ENCODE measurements around the gene FAM83F. TPM values are rescaled to one million over a fixed set of nuclear protein-coding genes. Genes with fewer than 3 reads are reported as not detected.

FAM83F gene
- total and polyA plus RNA-seq, 2 donors = 2.1 to 3.1 TPM

DNA sequence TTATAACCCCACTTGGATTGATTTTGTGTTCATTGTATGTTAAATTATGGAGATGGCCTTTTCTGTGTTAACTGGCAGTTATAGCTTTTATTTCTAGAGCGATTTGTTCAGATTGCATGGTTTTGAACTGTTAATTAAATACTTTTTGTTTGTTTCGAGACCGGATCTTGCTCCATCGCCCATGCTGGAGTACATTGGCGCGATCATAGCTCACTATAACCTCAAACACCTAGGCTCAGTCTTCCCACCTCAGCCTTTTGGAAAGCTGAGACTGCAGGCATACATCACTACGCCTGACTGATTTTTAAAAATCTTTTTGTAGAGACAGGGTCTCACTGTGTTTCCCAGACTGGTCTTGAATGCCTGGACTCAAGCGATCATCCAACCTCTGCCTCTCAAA, 77.0 kb downstream of the FAM83F start:
- 98% methylated on average over 8 of the region's 8 CpGs for WGBS
- no peaks in the 10 kb centered on the region for H3K4me1 ChIP-seq (ENCODE audit: insufficient read depth)
- no peak for DNase-seq (ENCODE audit: extremely low spot score)
- H3K36me3 ChIP-seq (ENCODE audit: insufficient read depth) = no peaks in the 10 kb centered on the region
- no peak overlapping the region for H3K4me3 ChIP-seq (ENCODE audit: low read depth, low read length)
- H3K27ac ChIP-seq (ENCODE audit: low read depth) = no peak overlapping the region

DNA sequence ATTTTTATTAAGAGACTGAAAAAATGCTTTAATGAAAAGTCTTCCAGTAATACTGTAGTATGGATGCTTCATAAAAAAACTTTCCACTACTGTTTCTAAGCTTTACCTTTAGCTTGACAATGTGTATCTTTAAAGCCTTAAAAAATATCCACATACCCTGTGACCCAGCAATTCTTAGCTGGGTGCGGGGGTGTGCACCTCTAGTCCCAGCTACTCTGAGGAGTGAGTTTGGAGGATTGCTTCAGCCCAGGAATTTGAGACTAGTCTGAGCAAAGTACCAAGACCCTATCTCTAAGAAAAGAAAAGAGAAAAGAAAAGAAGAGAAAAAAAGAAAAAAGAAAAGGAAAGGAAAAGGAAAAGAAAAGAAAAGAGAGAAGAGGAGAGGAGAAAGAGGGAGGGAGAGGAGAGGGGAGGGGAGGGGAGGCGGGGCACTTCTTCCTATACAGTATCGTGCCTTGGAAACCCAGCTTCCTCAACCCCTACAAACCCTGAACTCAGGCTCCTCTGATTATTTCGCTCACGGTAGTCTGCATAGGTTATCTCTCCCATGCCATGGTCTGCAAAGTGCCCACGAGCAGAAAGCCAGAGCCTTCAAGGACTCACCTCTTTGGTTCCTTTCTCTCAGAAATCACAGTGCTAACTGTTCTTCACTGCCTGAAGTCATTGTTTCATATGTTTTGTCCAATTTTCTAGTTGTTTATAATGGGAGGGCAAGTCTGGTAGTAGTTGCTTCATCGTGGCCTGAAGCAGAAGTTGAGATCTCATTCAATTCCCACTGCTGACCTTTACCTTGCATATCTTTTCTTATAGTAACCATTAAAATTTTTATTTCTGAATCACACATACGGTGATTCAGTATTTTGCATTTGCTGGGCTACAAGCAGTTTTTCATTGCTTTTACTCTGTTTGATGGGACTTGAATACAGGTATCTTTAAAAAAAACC, 82.2 kb downstream of the FAM83F start:
- Histone ChIP-seq H3K27ac (ENCODE audit: low read depth) (no peak overlapping the region), H3K36me3 (ENCODE audit: insufficient read depth) (no peaks in the 10 kb centered on the region), H3K4me1 (ENCODE audit: insufficient read depth) (no peaks in the 10 kb centered on the region), H3K4me3 (ENCODE audit: low read depth, low read length) (no peak overlapping the region)
- WGBS = 59% methylated on average over 8 of the region's 8 CpGs
- no peak for DNase-seq (ENCODE audit: extremely low spot score)

DNA sequence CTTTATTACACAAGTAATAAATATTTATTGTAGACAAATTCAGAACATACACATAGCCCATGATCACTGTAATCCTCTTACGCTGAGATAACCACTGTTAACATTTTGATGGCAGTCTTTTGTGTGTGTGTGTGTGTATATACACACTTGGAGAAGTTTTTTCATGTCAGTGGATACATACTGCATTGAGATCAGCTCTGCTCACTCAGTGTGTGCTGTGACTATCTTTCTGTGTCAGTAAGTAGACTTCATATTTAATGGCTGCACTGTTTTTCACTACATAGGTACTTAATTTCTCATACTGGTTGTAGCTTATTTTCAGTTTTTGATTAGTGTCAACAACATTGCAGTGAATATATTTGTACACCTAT, 82.9 kb downstream of the FAM83F start:
- Histone ChIP-seq H3K27ac (ENCODE audit: low read depth) (no peak overlapping the region), H3K4me3 (ENCODE audit: low read depth, low read length) (no peak overlapping the region), H3K4me1 (ENCODE audit: insufficient read depth) (no peaks in the 10 kb centered on the region), H3K36me3 (ENCODE audit: insufficient read depth) (no peaks in the 10 kb centered on the region)
- no peak for DNase-seq (ENCODE audit: extremely low spot score)
- WGBS = 49% methylated on average over 1 of the region's 1 CpG

DNA sequence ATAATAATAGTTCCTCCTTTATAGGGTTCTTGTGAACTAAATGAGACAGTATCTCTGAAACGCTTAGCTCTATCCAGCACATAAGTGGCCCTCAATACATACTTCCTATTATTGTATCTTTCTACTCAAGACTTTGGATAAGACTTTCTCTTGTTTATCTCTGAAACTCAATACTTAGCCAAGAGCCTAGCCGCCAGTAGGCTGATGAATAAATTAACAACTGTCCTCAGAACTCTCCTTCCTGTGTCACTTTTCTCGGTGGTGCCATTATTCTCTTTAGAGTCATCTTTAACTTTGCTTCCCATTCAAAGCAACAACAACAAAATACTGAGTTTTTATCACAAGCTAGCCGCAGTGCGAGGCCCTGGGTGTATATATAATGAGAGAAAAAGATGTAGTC, 86.9 kb downstream of the FAM83F start:
- 74% methylated on average over 5 of the region's 5 CpGs for WGBS
- DNase-seq (ENCODE audit: extremely low spot score) = no peak
- no peaks in the 10 kb centered on the region for H3K36me3 ChIP-seq (ENCODE audit: insufficient read depth)
- H3K4me3 ChIP-seq (ENCODE audit: low read depth, low read length) = no peak overlapping the region
- H3K27ac ChIP-seq (ENCODE audit: low read depth) = no peak overlapping the region
- H3K4me1 ChIP-seq (ENCODE audit: insufficient read depth) = peaks cover 2% of the 10 kb centered on the region

DNA sequence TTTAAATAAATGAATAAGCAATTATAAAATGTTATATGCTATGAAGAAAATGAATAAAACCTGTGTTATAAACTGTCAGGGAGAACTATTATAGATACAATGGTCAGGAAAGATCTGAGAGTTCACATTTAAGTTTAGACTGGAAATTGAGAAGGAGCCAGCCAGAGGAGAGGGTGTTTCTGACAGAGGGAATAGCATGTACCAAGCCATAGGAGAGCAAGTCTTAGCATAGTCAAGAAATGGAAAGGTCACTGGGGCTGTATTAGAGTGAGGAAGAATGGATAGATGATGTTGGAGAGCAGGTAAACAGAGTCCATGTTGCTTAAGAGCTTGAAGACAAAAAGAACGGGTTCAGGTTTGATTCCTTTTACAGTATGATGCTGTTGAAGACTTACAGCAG, 87.4 kb downstream of the FAM83F start:
- H3K4me3 ChIP-seq (ENCODE audit: low read depth, low read length) = no peak overlapping the region
- H3K36me3 ChIP-seq (ENCODE audit: insufficient read depth) = no peaks in the 10 kb centered on the region
- WGBS = 80% methylated on average over 1 of the region's 1 CpG
- no peak overlapping the region for H3K27ac ChIP-seq (ENCODE audit: low read depth)
- DNase-seq (ENCODE audit: extremely low spot score) = no peak
- peaks cover 2% of the 10 kb centered on the region for H3K4me1 ChIP-seq (ENCODE audit: insufficient read depth)

DNA sequence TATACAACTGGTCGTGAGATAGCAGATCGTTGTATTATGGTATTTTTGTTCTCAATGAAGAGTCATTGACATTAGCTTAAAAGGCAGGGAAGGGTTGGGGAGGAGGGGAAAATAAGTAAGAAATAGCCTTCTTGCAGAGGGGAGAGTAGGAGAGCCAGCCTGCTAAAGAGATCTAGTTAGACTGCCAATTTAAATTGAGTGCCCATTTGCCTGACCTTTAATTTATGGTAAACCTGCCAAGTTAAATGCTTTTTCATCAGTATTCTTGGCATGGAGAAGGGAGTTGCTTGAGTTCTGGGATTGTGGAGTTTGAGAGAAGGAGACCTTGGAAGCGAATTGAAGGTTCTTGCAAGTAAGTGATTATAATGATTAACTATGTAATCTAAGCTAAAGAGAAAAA, 89.0 kb downstream of the FAM83F start:
- WGBS = 74% methylated on average over 3 of the region's 3 CpGs
- peaks cover 2% of the 10 kb centered on the region for H3K4me1 ChIP-seq (ENCODE audit: insufficient read depth)
- no peak overlapping the region for H3K27ac ChIP-seq (ENCODE audit: low read depth)
- H3K4me3 ChIP-seq (ENCODE audit: low read depth, low read length) = no peak overlapping the region
- no peak for DNase-seq (ENCODE audit: extremely low spot score)
- H3K36me3 ChIP-seq (ENCODE audit: insufficient read depth) = no peaks in the 10 kb centered on the region

DNA sequence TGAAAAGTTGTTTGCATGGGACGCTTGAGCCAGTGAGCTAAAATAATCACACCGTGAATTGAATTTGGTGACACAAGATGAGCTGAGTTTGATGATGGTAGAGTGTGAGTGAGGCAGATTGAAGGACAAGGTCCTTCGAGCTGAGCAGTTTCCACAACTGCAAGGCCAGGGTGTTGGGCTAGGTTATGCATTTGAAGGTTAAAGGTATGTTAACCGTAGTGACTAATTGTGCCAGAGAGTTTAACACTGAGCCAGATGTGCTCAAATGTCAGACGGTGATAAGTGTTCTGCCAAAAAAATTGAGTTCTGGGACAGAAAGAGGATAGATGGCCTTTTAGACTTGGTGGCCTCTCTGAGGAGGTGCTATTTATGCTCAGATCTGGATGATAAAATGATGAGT, 89.5 kb downstream of the FAM83F start:
- H3K4me1 ChIP-seq (ENCODE audit: insufficient read depth) = peaks cover 2% of the 10 kb centered on the region
- H3K4me3 ChIP-seq (ENCODE audit: low read depth, low read length) = no peak overlapping the region
- DNase-seq (ENCODE audit: extremely low spot score) = no peak
- no peak overlapping the region for H3K27ac ChIP-seq (ENCODE audit: low read depth)
- no peaks in the 10 kb centered on the region for H3K36me3 ChIP-seq (ENCODE audit: insufficient read depth)
- WGBS = 96% methylated on average over 5 of the region's 5 CpGs

DNA sequence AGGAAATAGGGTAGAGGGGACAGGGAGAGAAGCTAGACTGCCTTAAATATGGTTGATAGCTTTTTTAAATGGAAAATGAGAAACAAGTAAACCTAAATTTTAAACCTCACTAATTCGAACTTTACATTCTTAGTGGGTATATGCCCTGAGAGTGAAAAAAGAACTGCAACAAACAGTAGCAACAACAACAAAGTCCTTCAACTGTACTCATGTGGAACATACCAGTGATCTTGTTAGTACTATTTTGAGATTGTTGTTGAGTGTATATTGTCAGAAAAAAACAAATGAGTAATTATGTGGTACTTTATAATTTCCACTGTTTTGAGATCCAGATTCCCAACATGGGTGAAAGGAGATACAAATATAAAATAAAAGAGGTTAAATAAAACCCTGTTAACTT, 94.1 kb downstream of the FAM83F start:
- Histone ChIP-seq H3K27ac (ENCODE audit: low read depth) (no peak overlapping the region), H3K4me3 (ENCODE audit: low read depth, low read length) (no peak overlapping the region), H3K36me3 (ENCODE audit: insufficient read depth) (no peaks in the 10 kb centered on the region), H3K4me1 (ENCODE audit: insufficient read depth) (peaks cover 3% of the 10 kb centered on the region)
- 93% methylated on average over 1 of the region's 1 CpG for WGBS
- DNase-seq (ENCODE audit: extremely low spot score) = no peak

Other genes starting within 250 kb of the FAM83F start
- gene ENTHD1, start 101.2 kb upstream of the FAM83F start, total RNA-seq = not detected
- gene ENTHD1, start 101.2 kb upstream of the FAM83F start, polyA plus RNA-seq = not detected
- gene GRAP2, start 93.9 kb upstream of the FAM83F start, total RNA-seq = 3.2 TPM
- gene GRAP2, start 93.9 kb upstream of the FAM83F start, polyA plus RNA-seq = 1.7 TPM
- gene TMA7B, start 34.6 kb upstream of the FAM83F start, total RNA-seq = 0.26 TPM
- not detected for gene TMA7B, start 34.6 kb upstream of the FAM83F start, polyA plus RNA-seq
- gene TNRC6B, start 183.0 kb downstream of the FAM83F start, total RNA-seq = 60.4 TPM
- 4.7 TPM for gene TNRC6B, start 183.0 kb downstream of the FAM83F start, polyA plus RNA-seq